Thyroid gland (tissue), 4 donors: ENCODE data around the gene PCNX3.

Experiments
- POLR2A ChIP-seq, 2 donors: fragments of 450-650 bp; IDR thresholded peaks; one replicate each; pipeline ENCODE4 v1.6.1; 2017; ENCODE audit warnings: antibody characterized with exemption in 2 of 2, mild to moderate bottlenecking in 2 of 2, moderate library complexity in 1 of 2
- TF ChIP-seq, protein P1 (sequence below), 6 experiments: fragments of 200-600 bp in 3 of 6; fragments of 450-650 bp in 3 of 6; sonication (generic) in 3 of 6; IDR thresholded peaks; one replicate each; pipeline ENCODE4 v1.5.1; 2016 to 2019; ENCODE audit warnings: antibody characterized with exemption in 6 of 6, mild to moderate bottlenecking in 2 of 6, inconsistent platforms in 1 of 6, moderate library complexity in 1 of 6

DNA sequence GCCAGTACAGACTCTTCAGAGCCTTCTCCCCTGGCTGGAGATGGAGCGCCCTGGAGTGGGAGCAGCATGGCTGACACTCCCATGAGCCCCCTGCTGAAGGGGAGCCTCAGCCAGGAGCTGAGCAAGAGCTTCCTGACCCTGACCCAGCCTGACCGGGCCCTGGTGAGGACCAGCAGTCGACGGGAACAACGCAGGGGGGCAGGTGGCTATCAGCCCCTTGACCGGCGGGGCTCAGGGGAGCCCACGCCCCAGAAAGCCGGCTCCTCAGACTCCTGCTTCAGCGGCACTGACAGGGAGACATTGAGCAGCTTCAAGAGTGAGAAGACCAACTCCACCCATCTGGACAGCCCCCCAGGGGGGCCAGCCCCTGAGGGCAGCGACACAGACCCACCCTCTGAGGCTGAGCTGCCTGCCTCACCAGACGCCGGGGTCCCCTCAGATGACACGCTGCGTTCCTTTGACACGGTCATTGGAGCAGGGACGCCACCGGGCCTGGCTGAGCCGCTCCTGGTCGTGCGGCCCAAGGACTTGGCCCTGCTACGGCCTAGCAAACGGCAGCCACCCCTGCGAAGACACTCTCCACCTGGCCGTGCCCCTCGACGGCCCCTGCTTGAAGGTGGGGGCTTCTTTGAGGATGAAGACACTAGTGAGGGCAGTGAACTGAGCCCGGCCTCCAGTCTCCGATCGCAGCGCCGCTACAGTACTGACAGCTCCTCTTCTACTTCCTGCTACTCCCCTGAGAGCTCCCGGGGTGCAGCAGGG lies 2.6 kb downstream of the PCNX3 start:
- TF ChIP-seq, protein P1, sequence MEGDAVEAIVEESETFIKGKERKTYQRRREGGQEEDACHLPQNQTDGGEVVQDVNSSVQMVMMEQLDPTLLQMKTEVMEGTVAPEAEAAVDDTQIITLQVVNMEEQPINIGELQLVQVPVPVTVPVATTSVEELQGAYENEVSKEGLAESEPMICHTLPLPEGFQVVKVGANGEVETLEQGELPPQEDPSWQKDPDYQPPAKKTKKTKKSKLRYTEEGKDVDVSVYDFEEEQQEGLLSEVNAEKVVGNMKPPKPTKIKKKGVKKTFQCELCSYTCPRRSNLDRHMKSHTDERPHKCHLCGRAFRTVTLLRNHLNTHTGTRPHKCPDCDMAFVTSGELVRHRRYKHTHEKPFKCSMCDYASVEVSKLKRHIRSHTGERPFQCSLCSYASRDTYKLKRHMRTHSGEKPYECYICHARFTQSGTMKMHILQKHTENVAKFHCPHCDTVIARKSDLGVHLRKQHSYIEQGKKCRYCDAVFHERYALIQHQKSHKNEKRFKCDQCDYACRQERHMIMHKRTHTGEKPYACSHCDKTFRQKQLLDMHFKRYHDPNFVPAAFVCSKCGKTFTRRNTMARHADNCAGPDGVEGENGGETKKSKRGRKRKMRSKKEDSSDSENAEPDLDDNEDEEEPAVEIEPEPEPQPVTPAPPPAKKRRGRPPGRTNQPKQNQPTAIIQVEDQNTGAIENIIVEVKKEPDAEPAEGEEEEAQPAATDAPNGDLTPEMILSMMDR (IDR thresholded peaks at IDR 0.05) = no peak
- no peak for TF ChIP-seq POLR2A (IDR thresholded peaks at IDR 0.05)
